Measurements from ENCODE around the gene KLHL10. TPM values are rescaled to one million over a fixed set of nuclear protein-coding genes. Genes with fewer than 3 reads are reported as not detected.

Gene KLHL10
- total and polyA plus RNA-seq, 9 of the 15 experiments (the other 6 are each of a cell fraction or from before 2014, with no cell fraction given), result 0.06 to 0.56 (median 0.12) TPM; not detected in 5

- TF ChIP-seq KDM4B (IDR thresholded peaks at IDR 0.05; ENCODE audit: borderline replicate concordance in 2 of 2, low read depth in 1 of 2) (no peak), PRMT5 (CRISPR knock-in tag; IDR thresholded peaks at IDR 0.05) (no peak), ZNF253 (CRISPR knock-in tag; conservative IDR thresholded peaks at IDR 0.05) (no peak), JUN (IDR thresholded peaks at IDR 0.05; ENCODE audit: borderline replicate concordance, low read depth, low read length) (0 out of 2 replicates have a peak, but pooled peaks have one; percentile 52), JUN (CRISPR knock-in tag; IDR thresholded peaks at IDR 0.05; ENCODE audit: borderline replicate concordance) (no peak), PRDM10 (IDR thresholded peaks at IDR 0.05; ENCODE audit: partially characterized antibody) (peak; percentile 71), FOXA3 (CRISPR knock-in tag; conservative IDR thresholded peaks at IDR 0.05 in 1 of 2, IDR thresholded peaks at IDR 0.05 in 1 of 2) (peak; percentile 32 to 56; a peak in 3 of 4 replicates), TCF3 (CRISPR knock-in tag; IDR thresholded peaks at IDR 0.05) (peak; percentile 17; the same call in 1 of the 2 replicates), CTBP1 (IDR thresholded peaks at IDR 0.05; ENCODE audit: borderline replicate concordance) (peak; percentile 90), KDM1A (IDR thresholded peaks at IDR 0.05) (peak; percentile 39; a peak in 1 of 4 replicates), VEZF1 (CRISPR knock-in tag; IDR thresholded peaks at IDR 0.05) (peak; percentile 20; the same call in 1 of the 2 replicates), SMARCE1 (IDR thresholded peaks at IDR 0.05) (0 out of 2 replicates have a peak, but pooled peaks have one; percentile 47), E2F1 (CRISPR knock-in tag; IDR thresholded peaks at IDR 0.05) (no peak), NFE2L1 (tag; IDR thresholded peaks at IDR 0.05; ENCODE audit: borderline replicate concordance, low read depth) (no peak), CHD2 (IDR thresholded peaks at IDR 0.05; ENCODE audit: low read depth, low read length) (no peak), FOSL1 (tag; conservative IDR thresholded peaks at IDR 0.05) (peak; percentile 71), ZEB2 (IDR thresholded peaks at IDR 0.05) (peak; percentile 58; the same call in 1 of the 2 replicates), ZNF239 (CRISPR knock-in tag; IDR thresholded peaks at IDR 0.05) (no peak), CBFA2T3 (IDR thresholded peaks at IDR 0.05) (peak; percentile 68), DPF2 (IDR thresholded peaks at IDR 0.05) (peak; percentile 22; the same call in 1 of the 2 replicates), JUND (IDR thresholded peaks at IDR 0.05; ENCODE audit: borderline replicate concordance, low read depth, low read length) (peak; percentile 46; the same call in 1 of the 2 replicates), JUND (tag; IDR thresholded peaks at IDR 0.05; ENCODE audit: borderline replicate concordance, low read depth, low read length) (no peak; the same call in 2 of the 3 replicates), FOXA1 (IDR thresholded peaks at IDR 0.05; ENCODE audit: borderline replicate concordance) (no peak)
Observed at GRCh38 chr17:41796121-41796895, 41.3 kb upstream of the KLHL10 start (continued).

Measured in K562 (cell line).